ENCODE measurements around the gene FSHR.

The FSHR gene

DNA sequence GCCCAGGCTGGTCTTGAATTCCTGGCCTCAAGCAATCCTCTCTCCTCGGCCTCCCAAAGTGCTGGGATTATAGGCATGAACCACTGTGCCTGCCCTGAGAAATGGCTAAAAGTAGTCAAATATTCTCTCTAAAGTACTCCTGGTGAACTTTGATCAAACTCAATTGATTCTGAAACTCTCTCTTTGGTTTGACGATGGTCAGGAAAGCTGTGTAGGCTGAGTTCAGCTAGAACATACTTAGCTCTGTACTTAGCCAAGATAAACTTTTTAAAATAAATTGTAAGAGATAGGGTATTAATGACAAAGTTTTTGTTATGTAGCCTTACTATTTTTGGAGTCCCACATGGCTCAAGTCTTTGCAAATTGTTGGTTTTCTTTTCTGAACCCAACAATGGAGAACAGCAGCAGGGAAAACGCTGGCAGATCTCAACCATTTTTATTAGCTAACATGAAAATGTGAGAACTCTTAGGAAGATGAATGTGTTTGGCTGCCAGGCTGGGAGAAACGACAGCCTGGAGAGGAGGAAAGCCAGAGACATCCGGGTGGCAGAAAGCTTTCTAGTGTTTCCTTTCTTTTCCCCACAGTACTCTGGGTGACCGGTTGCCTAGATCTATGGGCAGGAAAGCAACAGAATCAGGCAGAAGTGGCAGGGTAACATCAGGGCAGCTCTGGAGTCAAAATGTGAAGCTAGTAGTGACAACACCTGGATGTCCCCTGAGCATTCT lies 205.8 kb downstream of the FSHR start:
- DNase-seq: no peak

DNA sequence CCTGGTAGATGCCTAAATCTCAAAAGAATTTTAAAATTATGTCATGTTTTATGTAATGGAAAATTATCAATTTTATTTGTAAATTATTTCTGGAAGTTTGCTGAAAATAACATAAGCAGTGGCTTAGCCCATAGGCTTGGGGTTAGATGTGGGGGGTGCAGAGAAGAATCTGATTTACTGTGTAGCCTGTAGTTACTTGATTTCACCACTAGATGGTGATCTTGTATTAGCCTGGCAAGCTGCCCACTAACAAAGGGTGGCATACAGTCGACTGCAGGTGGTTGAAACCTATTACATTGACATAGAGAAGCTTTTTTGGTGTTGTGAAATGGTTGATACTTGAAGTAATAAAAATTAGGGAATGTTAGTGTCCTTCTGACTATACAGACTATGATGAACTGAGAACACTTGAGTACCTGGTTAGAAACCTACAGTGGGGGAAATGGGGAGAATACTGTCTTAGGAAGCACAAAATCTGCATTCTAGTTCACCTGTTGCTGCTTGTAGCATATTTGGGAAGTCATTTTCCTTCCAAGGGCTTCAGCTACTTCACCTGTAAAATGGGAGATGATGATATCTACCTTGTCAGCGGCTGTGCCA lies 207.8 kb downstream of the FSHR start:
- peak; percentile 48 for DNase-seq

DNA sequence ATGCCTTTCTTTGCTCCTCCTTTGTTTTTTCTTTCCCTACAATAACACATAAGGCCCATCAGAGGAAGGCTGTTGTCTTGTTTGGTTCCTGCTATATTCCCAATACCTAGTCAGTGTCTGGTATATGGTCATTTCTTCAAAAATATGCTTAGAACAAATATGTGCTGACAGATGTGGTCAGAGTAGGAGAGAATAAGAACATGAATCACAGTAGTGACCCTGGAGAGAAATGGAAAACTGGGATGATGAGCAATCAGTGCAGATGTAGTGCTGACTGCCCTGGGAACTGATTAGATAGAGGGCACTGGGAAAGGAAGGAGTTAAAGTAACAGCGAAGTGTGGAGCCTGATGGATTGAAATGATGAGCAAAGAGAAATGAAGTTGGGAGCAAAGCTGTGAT lies 209.4 kb downstream of the FSHR start:
- DNase-seq: no peak

DNA sequence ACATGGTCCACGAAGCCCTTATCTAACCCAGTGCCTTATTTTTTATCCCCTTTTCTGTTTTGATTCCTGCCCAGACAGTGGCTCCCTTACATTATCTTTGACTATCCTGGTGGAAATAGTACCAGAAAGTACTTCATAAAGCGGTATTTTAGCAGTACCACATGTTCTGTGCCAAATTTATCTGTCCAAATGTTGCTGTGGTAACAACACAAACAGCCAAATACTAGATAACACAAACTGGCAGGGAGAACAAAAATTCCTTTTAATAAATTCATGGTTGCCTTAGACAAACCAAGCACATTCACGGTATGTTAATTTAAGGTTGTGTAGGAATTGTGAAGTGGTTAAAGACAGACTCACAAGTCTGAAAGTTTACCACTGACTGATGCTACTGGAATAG lies 210.9 kb downstream of the FSHR start:
- no peak for DNase-seq

DNA sequence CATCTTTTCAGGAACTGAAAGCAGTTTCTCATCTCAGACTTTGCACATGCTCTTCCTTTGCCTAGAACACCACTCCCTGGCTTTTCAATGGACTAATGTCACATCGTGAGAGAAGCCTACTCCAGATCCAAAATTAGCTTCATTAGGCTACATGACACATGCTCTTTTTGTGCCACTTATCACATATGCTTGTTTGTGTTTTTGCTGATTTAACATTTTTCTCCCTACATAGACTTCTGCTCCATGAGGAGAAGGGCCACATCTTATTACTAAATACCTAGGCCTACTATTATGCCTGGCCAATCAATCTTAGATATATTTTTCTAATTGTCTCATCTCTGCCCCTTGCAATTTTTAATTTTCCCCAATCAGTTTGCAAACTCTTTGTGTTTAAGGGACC lies 212.4 kb downstream of the FSHR start:
- DNase-seq: no peak

DNA sequence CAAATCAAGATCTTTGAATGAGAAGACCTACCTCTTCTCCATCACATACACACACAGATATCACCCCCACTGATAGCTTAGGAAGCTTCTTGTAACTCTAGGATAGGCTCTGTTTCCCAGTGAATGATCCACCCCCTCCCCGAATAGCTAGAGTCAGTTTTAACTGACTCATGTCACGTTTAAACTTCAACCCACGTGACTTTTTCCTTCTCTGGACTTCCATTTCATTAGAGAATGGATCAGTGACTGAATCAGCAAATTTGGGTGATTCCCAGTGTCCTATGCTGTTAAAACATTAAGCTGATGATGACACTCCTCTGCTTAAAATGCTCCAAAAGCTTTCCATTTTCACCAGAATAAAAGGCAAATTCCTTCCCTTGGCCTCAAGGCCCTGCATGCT lies 212.9 kb downstream of the FSHR start:
- DNase-seq: no peak

DNA sequence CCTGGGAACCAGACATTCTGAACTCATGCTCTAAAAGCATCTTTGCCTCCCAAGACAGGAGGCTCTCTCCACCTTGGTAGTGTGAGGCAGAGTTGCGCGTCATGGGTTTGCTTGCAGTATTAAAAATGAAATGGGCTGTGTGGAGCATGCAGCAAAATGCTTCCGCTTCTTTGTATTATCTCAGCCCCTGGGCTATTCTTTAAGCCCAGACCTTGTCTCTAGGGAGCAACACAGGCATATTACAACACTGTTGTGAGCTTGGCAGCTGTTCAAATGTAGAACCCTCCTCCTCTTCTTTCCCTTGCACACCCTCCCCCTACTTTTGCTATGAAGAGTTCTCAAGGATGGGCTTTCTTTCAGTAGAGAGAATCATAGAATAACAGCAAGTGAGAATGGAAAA lies 213.7 kb downstream of the FSHR start:
- DNase-seq: no peak

DNA sequence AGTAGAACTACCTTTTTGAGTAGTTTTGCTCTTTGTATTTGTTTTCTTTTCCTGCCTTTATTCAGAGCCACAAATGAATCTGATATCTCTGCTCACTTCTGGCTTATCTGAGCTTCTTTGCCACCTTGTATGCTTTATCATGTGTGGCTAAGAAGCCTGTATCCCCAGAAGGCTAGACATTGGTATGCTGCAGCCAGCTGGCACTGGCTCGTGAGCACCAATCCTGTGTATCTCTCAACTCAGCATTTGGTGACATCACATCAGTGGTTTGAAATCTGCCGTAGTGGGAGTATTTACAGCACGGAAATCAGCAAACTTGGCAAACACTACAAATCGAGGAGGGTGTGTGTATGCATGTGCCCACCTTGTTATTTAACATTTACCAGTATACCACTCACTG lies 215.1 kb downstream of the FSHR start:
- no peak for DNase-seq

DNA sequence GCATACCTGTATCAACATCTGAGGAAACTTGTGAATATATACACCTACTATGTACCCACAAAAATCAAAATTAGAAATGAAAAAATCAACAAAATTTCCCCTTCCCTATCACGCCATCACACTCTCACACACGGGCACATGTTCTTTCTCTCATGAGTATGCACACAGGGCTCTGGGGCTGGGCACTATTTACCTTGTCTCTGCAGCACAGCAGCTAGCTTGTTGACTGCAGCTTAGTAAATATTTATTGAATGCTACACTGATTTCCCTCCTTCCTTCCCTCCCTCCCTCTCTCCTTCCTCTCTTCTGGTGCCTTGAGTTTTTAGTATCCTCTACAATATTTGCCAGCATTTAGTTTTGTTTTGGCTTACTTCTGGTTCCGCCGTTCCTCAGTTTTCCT lies 216.1 kb downstream of the FSHR start:
- no peak for DNase-seq

DNA sequence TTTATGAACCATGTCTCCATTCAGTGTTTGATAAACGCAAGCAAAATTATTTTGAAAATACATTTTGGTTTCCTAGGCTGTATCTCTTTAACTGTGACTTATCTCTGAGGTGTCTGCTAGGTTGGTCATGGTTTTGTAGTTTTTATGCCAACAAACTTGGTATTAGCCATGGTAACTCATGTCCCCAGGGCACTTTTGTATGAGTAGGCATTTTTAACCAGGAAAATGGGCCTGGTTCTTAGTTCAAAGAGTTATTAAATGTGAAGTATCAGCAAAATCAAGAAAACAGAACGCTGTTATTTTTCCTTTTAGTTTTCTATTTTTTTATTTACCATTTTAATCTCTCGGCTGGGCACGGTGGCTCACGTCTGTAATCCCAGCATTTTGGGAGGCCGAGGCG lies 219.5 kb downstream of the FSHR start:
- DNase-seq: no peak

DNA sequence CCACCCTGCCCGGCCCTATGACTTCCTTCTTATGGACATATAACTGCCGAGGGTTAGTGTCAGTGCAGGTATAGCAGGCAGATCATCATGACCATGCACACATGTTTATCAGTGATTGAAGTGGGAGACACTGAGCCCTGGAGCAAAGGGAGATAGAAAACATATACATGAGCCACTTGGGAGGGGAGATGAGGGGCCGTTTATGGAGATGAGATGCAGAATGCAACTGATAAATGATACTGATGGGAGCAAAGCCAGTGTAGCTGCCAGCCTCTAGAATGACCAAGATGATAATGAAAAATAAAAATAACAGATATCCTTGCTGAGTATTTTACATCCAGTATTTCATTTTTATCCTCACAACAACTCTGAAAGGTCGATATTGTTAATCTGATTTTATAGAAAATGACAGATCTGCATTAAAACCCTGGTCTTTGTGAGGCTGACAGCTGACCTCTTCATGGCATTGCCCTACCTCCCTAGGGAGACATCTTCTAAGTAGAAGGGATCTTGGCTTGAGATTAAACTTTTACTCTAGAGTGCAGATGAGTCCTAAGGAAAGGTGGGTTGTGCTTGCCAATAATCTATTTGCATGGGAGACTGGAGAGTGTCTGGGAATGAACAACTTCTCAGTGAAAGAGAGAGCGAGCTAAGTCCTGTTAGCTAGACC lies 220.4 kb downstream of the FSHR start:
- no peak for DNase-seq

DNA sequence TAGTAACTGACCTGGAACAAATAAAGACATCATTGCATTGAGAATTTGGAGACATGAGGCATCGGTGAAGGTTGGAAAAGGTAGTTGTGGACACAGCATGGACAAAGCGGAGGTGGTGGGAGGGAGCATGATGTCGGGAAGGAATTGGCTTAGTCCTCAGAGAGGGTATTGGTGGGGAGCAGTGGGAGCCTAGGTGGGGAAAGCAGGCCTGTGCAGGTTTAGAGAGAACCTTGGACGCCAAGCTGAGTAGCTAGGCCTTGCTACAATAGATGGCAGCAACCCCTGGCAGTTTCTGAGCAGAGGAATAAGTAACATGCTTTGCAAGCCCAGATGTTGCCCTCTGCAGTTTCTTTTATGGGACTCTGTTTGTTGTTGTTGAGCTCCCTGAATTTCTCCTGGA lies 221.6 kb downstream of the FSHR start:
- no peak for DNase-seq

DNA sequence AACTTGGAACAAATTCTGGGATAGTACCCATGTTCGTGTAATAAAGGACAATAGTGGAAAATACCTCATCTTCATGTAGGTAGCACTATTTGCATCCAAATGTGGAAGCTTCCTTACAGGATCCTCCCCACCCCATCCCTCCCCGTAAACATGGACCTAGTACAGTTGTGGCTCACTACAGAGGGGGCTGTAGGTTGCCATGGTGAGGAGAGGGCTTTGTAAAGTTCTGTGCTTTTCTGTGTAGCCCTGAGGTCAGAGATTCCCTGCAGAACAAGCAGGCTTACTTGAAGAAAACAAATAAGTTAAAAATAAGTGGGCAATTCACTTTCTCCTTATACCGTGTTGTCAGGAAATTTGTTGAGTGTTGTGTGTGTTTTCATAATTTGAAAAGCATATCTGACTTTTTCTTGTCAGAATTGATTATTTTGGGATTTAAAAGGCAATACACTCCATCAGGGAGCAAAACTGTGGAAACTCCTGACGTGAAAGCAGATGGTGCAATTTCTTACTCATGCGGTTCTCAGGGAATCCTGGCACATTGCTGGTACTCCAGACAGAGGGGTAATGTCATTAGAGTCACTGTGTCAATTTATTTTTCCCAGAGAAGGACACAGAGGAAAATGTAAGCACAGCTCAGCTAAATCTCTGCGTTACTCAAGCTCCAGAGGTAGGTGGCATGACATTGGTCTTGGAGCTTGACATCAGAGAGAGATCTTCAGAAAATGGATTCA lies 224.6 kb downstream of the FSHR start:
- DNase-seq: no peak

DNA sequence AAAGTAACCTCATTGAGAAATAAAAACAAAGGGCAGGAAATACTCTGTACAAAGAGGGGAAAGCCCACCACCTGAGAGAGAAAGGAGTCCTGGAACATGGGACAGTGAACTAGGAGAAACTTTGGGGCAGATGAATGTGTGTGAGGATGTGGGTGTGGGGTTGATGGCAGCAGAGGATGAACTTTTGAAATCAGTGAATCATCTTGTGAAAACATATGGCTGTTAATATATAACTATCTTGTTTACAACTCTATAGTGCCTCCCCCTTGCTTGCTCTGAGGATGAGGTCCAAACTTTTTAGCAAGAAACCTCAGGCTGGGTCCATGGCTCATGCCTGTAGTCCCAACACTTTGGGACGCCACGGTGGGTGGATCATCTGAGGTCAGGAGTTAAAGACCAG lies 227.0 kb downstream of the FSHR start:
- DNase-seq: no peak

DNA sequence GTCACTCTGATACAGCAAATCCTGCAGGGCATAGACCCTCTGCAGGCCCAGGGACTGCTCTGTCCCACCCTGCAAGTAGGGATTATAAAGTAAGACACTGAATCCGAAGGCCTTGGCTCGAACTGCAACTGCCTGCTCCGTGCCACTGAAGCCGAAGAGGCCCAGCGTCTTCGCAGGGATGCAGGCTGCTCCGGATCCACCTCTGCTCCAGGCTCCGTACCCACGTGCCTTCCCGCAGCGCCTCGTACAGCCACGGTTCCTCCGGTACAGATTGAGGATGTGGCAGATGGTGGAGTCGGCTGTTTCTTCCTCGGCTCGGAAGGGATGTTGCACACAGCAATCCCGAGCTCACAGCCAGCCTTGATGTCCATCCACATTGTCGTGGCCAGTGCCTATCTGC lies 238.4 kb downstream of the FSHR start:
- DNase-seq: no peak

DNA sequence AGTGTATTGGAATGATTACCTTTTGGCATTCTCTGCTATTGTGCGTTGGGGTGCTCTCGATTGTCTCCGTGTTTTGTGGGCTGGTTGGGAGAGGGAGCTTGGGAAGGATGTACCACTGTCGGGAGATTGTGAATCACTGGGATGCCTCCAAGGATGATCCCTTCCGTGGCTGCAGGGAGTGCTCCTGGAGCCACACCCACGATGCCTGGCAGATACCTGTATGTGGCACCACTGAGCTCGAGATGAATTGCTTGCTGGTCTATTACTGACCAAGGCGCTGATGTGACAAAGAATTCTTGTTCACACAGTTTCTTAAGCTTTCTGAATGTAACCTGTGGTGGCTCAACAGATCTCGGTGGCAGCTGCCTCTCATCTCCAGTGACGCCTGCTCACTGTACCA lies 239.1 kb downstream of the FSHR start:
- no peak for DNase-seq

DNA sequence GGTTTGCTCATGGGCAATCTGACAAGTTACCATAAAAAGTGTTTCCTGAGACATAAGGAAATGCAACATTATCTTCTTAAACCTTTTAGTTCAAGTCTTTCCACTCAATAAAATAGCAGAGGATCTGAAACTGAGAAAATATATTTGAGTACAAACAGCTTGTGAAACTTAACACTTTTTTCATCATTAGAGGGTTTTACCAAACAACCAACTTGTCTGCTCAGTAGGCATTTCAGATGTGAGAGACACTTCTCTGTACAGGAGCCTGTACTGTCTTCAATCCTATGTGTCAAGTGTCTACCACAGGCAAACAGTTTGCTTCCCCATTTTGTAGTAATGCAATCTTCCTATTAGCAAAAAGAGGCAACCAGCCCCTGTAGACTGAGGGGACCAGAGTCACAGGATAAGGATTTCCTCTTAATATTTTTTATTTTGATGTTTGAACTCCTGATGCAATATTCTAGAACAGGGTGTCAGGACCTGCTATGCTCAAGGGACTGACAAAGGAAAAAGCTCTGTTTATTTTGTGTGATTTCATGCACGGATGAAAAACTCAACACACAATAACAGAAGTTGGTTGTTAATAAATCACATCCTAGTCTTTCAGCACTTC lies 239.7 kb downstream of the FSHR start:
- no peak for DNase-seq

Data from CD4-positive, alpha-beta T cell treated with Interleukin-4 for 4 hours (primary cell).